ENCODE results near the gene FOXO3. TPM values are rescaled to one million over a fixed set of nuclear protein-coding genes. Genes with fewer than 3 reads are reported as not detected.

Gene FOXO3
- total and polyA plus RNA-seq, 4 donors = 32.1 to 46.5 (median 40.6) TPM

Small RNAs within 50 kb of the gene (small RNA-seq; reads per million reads assigned to genes)
- gene AL391646.1 (ENCODE audit: low replicate concordance) (not detected), gene SUMO2P8 (ENCODE audit: low replicate concordance) (not detected)

All from spinal cord (tissue), 4 donors.